Loucy (cell line): Measurements from ENCODE around the gene ARHGAP4.

ENCODE experiments used
- EZH2phosphoT487 ChIP-seq: fragments of 200-600 bp; IDR thresholded peaks from 2 replicates; pipeline ENCODE4 v1.6.1; 2018; ENCODE audit warnings: antibody characterized with exemption, mild to moderate bottlenecking, moderate library complexity, borderline replicate concordance
- TF ChIP-seq, protein P1 (sequence below): fragments of 200-600 bp; sonication (generic); conservative IDR thresholded peaks from 2 replicates; pipeline ENCODE4 v1.5.1; 2014; ENCODE audit warnings: mild to moderate bottlenecking, antibody characterized with exemption, low read length

DNA sequence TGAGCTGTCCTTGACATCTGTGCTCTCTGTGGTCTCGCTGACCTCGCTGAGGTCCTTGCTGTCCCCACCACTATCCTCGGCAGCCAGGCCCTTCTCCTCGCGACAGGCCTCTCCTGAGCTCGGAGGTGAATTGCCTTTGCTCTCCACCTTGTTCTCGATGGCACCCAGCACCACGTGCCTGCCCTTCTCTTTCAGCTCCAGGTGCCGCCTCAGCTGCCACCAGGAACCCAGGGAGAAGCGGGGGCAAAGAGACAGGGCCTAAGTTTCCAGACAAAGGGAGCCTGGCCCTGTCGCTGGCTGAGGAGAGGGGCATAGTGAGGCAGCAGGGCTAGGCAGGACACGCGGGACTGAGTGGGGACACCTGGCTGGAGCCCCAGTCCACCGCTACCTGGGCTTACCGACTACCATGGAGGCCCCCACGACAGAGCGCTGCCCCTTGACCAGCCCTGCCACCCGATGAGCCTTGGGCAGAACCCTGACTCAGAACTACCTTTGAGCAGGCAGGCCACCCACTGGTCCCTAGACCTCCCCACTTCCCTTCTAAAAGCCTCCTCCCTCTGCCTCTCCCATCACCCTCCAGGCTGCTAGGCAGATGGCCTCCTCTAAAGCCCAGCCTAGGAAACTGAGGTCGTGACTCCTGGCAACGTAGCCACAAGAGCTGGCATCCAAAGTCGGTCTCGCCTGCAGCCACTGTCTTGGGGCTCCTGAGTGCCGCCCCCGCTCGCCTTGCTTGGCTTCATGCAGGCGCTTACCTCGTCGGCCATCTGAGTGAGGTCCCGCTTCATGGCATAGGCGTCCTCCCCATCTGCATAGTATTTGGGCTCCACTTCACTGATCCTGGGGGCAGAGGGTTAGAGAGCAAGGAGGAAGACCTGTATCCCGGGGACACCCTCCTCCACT, 4.2 kb upstream of the ARHGAP4 start:
- TF ChIP-seq, protein P1, sequence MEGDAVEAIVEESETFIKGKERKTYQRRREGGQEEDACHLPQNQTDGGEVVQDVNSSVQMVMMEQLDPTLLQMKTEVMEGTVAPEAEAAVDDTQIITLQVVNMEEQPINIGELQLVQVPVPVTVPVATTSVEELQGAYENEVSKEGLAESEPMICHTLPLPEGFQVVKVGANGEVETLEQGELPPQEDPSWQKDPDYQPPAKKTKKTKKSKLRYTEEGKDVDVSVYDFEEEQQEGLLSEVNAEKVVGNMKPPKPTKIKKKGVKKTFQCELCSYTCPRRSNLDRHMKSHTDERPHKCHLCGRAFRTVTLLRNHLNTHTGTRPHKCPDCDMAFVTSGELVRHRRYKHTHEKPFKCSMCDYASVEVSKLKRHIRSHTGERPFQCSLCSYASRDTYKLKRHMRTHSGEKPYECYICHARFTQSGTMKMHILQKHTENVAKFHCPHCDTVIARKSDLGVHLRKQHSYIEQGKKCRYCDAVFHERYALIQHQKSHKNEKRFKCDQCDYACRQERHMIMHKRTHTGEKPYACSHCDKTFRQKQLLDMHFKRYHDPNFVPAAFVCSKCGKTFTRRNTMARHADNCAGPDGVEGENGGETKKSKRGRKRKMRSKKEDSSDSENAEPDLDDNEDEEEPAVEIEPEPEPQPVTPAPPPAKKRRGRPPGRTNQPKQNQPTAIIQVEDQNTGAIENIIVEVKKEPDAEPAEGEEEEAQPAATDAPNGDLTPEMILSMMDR, result no peak
- TF ChIP-seq EZH2phosphoT487, result no peak
